ENCODE measurements around the gene APOLD1. TPM values are rescaled to one million over a fixed set of nuclear protein-coding genes. Genes with fewer than 3 reads are reported as not detected.

The APOLD1 gene
- polyA plus RNA-seq, 6 donors from 2014 or later: 0.51 to 2.0 (median 1.1) TPM; not detected in 1

DNA sequence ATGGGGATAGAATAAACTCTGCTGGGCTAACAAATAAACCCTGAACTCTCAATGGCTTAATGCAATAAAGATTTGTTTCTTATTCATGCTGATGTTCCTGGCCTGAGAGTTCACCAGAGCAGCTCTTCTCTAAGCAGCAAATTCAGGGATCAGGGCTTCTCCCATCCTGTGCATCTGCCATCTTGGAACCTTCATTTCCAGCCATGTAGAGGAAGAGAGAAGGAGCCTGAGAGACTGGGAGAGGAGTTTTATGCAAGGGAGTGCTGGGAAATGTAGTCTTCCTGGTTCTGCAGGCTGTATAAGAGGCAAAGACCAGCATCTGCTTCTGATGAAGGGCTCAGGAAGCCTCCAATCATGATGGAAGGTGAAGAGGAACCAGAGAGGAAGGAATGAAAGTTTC lies 20.6 kb upstream of the APOLD1 start:
- ATAC-seq (ENCODE audit: low read depth in 2 of 2): no peak
- DNase-seq: no peak
- Mint-ChIP-seq H3K27ac (peak overlapping the region in 1 of 6 donors; percentile 89), H3K36me3 (peaks cover 3 to 4% of the 10 kb centered on the region in 2 donors), H3K4me3 (no peak overlapping the region), H3K27me3 (no peaks in the 10 kb centered on the region), H3K9me3 (peaks cover 0 to 6% (median 3%) of the 10 kb centered on the region in 7 donors), H3K4me1 (peaks cover 0 to 3% (median 0%) of the 10 kb centered on the region in 3 donors)

DNA sequence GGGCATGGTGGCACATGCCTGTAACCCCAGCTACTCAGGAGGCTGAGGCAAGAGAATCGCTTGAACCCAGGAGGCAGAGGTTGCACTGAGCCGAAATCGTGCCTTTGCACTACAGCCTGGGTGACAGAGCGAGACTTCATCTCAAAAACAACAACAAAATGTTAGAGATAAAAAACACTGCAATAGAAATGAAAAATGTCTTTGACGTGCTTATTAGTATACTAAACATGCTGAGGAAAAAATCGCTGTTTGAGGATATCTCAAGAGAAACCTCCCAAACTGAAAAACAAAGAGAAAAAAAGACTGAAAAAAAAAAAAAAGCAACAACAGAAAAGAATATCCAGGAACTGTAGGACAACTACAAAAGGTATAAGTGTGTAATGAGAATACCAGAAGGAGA lies 15.2 kb upstream of the APOLD1 start:
- DNase-seq (no peak), ATAC-seq (ENCODE audit: low read depth in 2 of 2) (no peak)
- Mint-ChIP-seq H3K4me3 (no peak overlapping the region), H3K9me3 (peaks cover 0 to 34% (median 14%) of the 10 kb centered on the region in 7 donors), H3K4me1 (no peaks in the 10 kb centered on the region), H3K27me3 (no peaks in the 10 kb centered on the region), H3K27ac (no peak overlapping the region), H3K36me3 (peaks cover 10 to 13% of the 10 kb centered on the region in 2 donors)

DNA sequence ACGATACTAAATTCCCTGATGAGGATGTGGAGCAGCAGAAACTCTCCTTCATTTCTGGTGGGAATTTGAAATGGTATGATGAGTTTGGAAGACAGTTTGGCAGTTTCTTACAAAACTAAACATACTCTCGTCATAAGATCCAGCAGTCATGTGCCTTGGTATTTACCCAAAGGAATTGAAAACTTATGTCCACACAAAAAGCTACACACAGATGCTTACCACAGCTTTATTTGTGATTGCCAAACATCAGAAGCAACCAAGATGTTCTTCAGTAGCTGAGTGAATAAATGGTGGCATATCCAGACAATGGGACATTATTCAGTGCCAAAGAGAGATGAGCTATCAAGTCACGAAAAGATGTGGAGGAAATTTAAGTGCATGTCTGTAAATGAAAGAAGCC lies 10.7 kb upstream of the APOLD1 start:
- H3K4me1 Mint-ChIP-seq: no peaks in the 10 kb centered on the region
- ATAC-seq (ENCODE audit: low read depth in 2 of 2): no peak

DNA sequence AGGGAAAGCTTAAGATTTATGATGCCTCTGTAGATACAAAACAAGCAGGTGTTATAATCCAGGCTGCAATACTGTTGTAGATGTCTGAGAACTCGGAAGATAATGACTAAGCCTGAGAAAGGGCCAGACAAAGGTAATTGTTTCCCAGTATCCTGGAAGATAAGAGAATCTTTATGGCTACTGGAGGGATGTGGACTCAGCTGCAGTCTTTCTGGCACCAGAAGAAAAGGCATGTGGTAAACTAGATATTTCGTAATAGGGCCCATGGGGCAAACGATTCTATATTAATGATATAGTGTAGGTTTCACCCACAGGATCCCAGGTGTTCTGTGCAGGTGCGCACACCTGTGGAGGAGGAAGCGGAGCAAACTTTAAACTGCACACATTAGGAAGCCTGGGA lies 9.2 kb upstream of the APOLD1 start:
- DNase-seq (no peak), ATAC-seq (ENCODE audit: low read depth in 2 of 2) (no peak)
- peaks cover 0 to 16% (median 4%) of the 10 kb centered on the region in 7 donors for H3K9me3 Mint-ChIP-seq
- H3K4me3 Mint-ChIP-seq: no peak overlapping the region
- peaks cover 0 to 10% of the 10 kb centered on the region in 2 donors for H3K36me3 Mint-ChIP-seq
- no peaks in the 10 kb centered on the region for H3K27me3 Mint-ChIP-seq
- no peak overlapping the region for H3K27ac Mint-ChIP-seq
- no peaks in the 10 kb centered on the region for H3K4me1 Mint-ChIP-seq

More for the DNA sequence above, 10.7 kb upstream of the APOLD1 start:
- no peak overlapping the region for H3K27ac Mint-ChIP-seq
- H3K4me3 Mint-ChIP-seq: no peak overlapping the region
- DNase-seq: no peak
- peaks cover 0 to 31% (median 11%) of the 10 kb centered on the region in 7 donors for H3K9me3 Mint-ChIP-seq
- no peaks in the 10 kb centered on the region for H3K27me3 Mint-ChIP-seq
- H3K36me3 Mint-ChIP-seq: peaks cover 9 to 10% of the 10 kb centered on the region in 2 donors

DNA sequence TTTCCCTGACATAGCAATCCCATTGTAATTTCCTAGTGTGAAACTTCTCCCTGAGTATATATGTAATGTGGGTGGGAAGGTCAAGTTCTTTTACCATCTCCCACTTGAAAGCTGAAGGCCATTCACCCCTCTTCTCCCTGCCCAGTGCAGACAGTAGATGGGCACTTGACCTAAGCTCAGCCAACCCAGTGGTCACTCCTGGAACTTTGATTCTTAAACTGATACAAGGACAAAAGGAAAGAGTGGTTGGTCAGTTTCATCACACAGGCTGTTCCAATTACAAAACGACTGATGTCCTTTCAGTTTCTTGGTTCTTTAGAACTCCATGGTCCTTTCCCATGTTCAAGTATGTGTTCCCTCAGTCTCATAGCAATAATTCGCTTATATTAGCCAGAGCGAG lies 8.4 kb upstream of the APOLD1 start:
- peaks cover 0 to 13% (median 3%) of the 10 kb centered on the region in 7 donors for H3K9me3 Mint-ChIP-seq
- H3K27ac Mint-ChIP-seq: peak overlapping the region in 2 of 6 donors; percentile 24 to 35

DNA sequence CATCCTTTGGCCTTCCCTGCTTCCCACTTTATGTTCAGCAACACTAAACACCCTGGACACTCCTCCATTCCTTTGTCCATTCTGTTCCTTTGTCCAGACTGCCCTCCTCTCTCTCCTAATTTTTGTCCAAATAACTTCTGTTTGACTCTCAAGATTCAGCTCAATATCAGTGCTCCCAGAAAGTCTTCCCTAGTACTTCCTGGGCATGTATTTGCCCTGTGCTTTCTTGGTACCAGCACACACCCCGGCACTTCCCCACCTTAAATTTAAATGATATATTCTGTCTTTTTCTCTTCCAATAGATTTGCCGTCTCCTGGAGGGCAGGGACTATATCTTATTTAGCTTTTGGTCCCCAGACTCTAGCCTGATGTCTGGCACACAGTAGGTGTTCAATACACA lies 6.5 kb upstream of the APOLD1 start:
- no peaks in the 10 kb centered on the region for H3K36me3 Mint-ChIP-seq
- no peak overlapping the region for H3K4me3 Mint-ChIP-seq
- no peaks in the 10 kb centered on the region for H3K9me3 Mint-ChIP-seq
- H3K27ac Mint-ChIP-seq: no peak overlapping the region
- no peak for DNase-seq
- H3K27me3 Mint-ChIP-seq: no peaks in the 10 kb centered on the region
- no peaks in the 10 kb centered on the region for H3K4me1 Mint-ChIP-seq
- ATAC-seq (ENCODE audit: low read depth in 2 of 2): no peak

More for the DNA sequence above, 8.4 kb upstream of the APOLD1 start:
- H3K4me1 Mint-ChIP-seq: no peaks in the 10 kb centered on the region
- ATAC-seq (ENCODE audit: low read depth in 2 of 2): no peak
- no peak for DNase-seq
- H3K27me3 Mint-ChIP-seq: no peaks in the 10 kb centered on the region
- peaks cover 0 to 10% of the 10 kb centered on the region in 2 donors for H3K36me3 Mint-ChIP-seq
- no peak overlapping the region for H3K4me3 Mint-ChIP-seq

DNA sequence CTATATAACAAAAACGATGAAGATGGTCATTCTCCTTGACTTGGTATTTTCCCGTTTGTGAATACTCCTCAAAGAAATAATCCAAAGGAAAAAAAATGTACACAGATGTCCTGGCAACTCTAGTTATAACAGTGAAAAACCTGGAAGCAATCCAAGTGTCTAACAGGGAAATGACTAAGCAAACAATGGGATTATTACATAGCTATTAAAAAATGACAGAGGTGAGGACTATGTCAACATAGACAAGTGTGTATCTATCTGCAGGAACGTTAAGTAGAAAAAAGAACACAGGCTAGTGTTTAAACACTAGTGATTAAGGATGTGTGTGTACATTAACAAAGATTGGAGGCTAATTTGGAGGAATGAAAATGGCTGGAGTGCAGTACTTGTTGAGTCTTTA lies 5.9 kb upstream of the APOLD1 start:
- Mint-ChIP-seq H3K4me3 (no peak overlapping the region), H3K27ac (no peak overlapping the region)

DNA sequence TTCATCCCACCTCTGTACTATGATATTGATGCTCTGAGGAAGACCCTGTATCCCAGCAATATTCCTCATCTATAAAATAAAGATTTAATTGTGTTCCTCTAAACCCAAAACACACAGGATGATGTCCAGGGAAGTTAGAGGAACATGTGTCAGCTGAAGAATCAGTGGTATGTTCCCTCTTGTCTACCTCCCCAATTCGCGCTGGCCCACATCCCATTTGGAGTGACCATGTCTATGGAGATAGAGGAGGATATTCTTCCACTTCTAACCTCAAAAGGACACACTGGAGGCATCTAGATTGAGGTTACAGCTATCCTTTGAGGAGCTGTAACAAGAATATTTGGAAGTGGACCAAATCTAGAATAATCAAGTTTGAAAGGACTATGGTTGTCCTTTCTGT lies 1.3 kb upstream of the APOLD1 start:
- DNase-seq (no peak), ATAC-seq (ENCODE audit: low read depth in 2 of 2) (no peak)
- peak overlapping the region in 1 of 8 donors; percentile 86 for H3K4me3 Mint-ChIP-seq
- no peaks in the 10 kb centered on the region for H3K36me3 Mint-ChIP-seq
- no peaks in the 10 kb centered on the region for H3K27me3 Mint-ChIP-seq
- H3K9me3 Mint-ChIP-seq: no peaks in the 10 kb centered on the region
- no peak overlapping the region for H3K27ac Mint-ChIP-seq
- H3K4me1 Mint-ChIP-seq: peaks cover 0 to 20% (median 11%) of the 10 kb centered on the region in 3 donors

More for the DNA sequence above, 5.9 kb upstream of the APOLD1 start:
- DNase-seq (no peak), ATAC-seq (ENCODE audit: low read depth in 2 of 2) (no peak)
- no peaks in the 10 kb centered on the region for H3K27me3 Mint-ChIP-seq
- no peaks in the 10 kb centered on the region for H3K4me1 Mint-ChIP-seq
- H3K36me3 Mint-ChIP-seq: no peaks in the 10 kb centered on the region
- H3K9me3 Mint-ChIP-seq: no peaks in the 10 kb centered on the region

DNA sequence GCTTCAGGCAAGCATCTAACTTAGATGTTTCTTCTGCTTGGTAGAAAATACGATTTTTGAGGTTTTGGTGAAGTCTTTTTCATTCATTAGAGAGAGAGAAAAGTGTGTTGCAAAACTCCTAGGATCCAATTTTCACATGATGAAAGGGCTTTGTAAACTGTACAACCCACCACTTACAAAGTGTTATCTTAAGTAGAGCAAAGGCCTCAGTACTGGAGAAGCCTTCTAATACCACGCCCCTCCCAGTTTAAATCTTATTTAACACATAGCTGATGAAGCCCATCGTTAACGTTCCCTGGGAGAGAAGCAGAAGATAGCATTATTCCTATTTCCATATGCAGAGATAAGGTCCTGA lies 869 bp downstream of the APOLD1 start:
- Mint-ChIP-seq H3K9me3 (no peaks in the 10 kb centered on the region), H3K27ac (peak overlapping the region in 4 of 6 donors; percentile 9 to 76 (median 50)), H3K4me1 (peaks cover 0 to 21% (median 11%) of the 10 kb centered on the region in 3 donors), H3K36me3 (no peaks in the 10 kb centered on the region), H3K4me3 (peak overlapping the region; percentile 78 to 92 (median 88)), H3K27me3 (no peaks in the 10 kb centered on the region)
- DNase-seq: no peak
- ATAC-seq (ENCODE audit: low read depth in 2 of 2): peak; percentile 3 to 11

DNA sequence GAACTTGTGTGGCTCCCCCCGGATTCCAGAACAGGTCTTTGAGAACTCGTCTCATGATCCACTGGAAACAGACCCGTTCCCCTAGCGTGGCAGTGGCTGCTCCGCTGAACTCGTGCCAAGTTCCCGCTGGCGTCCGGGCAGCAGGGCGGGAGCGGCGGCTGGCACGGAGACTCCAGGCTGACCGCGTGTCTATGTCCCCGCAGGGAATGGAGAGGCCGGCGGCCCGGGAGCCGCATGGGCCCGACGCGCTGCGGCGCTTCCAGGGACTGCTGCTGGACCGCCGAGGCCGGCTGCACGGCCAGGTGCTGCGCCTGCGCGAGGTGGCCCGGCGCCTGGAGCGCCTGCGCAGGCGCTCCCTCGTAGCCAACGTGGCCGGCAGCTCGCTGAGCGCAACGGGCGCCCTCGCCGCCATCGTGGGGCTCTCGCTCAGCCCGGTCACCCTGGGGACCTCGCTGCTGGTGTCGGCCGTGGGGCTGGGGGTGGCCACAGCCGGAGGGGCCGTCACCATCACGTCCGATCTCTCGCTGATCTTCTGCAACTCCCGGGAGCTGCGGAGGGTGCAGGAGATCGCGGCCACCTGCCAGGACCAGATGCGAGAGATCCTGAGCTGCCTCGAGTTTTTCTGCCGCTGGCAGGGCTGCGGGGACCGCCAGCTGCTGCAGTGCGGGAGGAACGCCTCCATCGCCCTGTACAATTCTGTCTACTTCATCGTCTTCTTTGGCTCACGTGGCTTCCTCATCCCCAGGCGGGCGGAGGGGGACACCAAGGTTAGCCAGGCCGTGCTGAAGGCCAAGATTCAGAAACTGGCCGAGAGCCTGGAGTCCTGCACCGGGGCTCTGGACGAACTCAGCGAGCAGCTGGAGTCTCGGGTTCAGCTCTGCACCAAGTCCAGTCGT lies 1.5 kb downstream of the APOLD1 start:
- Mint-ChIP-seq H3K9me3 (no peaks in the 10 kb centered on the region), H3K4me1 (peaks cover 0 to 21% (median 11%) of the 10 kb centered on the region in 3 donors), H3K27ac (peak overlapping the region in 5 of 6 donors; percentile 9 to 94 (median 93)), H3K27me3 (no peaks in the 10 kb centered on the region), H3K4me3 (peak overlapping the region; percentile 86 to 94 (median 88)), H3K36me3 (no peaks in the 10 kb centered on the region)
- peak; percentile 83 for ATAC-seq (ENCODE audit: low read depth in 2 of 2)
- peak; percentile 70 for DNase-seq

DNA sequence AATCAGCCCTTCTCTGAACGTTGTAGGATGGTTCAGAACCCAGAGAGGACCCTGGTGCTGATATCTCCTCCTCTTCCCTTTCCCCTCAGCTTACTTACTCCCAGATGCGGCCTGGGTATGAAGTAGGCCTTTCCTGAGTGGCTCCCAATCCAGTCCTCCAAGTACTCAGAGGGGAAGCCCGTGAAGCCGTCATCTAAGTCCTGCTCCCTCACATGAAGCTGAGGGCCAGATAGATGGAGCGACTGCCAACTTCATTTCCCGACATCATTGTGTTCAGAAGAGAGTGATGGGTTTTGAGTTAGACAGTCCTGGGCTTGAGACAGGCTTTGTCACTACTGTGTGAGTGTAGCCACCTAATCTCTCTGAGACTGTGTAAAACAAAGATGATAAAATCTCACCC lies 2.7 kb downstream of the APOLD1 start:
- no peaks in the 10 kb centered on the region for H3K9me3 Mint-ChIP-seq

DNA sequence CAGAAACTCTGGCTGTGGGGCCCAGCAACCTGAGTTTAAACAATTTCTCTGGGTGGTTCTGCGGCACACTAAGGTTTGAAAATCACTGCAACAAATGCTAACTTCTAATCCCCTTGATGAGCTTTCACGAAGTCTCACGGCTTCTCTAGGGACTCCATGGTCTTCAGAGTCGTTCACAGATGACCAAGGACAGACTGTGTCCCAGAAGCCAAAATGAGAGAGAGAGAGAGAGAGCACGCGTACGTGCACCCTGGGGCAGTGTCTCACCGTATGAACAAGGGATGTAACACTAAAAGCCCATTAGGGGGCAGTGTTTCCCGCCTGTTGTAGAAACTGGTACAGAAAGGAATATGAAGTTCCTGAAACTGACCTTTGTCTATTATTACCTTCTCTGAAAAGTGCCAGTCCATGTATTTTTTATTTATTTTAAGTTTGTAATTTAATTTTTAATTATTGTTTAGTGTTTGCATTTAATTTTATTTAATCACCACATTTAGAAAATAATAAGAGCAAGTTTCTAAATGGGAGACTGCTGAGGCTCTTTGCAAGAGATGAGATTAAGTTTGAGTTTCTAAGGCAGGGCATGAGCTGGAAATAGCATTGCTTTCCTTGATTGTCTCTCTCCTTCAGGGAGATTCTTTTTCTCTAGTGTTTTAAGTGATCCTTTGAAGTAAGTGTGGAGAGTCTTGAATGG lies 3.4 kb downstream of the APOLD1 start:
- no peaks in the 10 kb centered on the region for H3K9me3 Mint-ChIP-seq
- peak; percentile 67 for DNase-seq

More for the DNA sequence above, 2.7 kb downstream of the APOLD1 start:
- Mint-ChIP-seq H3K4me1 (peaks cover 0 to 21% (median 11%) of the 10 kb centered on the region in 3 donors), H3K27me3 (no peaks in the 10 kb centered on the region), H3K27ac (peak overlapping the region in 4 of 6 donors; percentile 24 to 90 (median 83)), H3K36me3 (no peaks in the 10 kb centered on the region), H3K4me3 (peak overlapping the region in 7 of 8 donors; percentile 83 to 94 (median 88))
- ATAC-seq (ENCODE audit: low read depth in 2 of 2) (no peak), DNase-seq (no peak)

DNA sequence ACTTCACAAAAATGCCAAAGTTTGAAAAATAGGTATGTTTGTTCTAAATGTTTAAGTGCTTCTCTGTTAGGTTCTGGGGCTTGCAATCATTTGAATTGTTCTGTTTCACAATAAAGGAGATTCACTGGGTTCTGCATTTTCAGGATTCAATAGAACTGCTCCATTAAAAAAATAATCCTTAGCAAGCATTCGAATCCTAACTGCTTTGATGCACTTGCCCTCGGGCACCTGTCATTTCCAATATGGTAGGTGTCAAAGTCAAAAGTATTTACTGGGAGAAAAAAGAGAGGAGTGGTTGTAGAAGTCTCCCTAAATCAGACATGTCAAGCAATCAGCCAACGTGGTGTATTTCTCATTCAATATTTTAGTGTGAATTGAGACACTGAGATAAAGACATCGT lies 5.5 kb downstream of the APOLD1 start:
- no peak overlapping the region for H3K4me3 Mint-ChIP-seq
- peaks cover 0 to 21% (median 11%) of the 10 kb centered on the region in 3 donors for H3K4me1 Mint-ChIP-seq

More for the DNA sequence above, 3.4 kb downstream of the APOLD1 start:
- Mint-ChIP-seq H3K27ac (peak overlapping the region; percentile 47 to 96 (median 86)), H3K4me1 (peaks cover 0 to 21% (median 11%) of the 10 kb centered on the region in 3 donors), H3K4me3 (peak overlapping the region; percentile 65 to 94 (median 87)), H3K27me3 (no peaks in the 10 kb centered on the region), H3K36me3 (no peaks in the 10 kb centered on the region)
- peak; percentile 75 to 77 for ATAC-seq (ENCODE audit: low read depth in 2 of 2)

More for the DNA sequence above, 5.5 kb downstream of the APOLD1 start:
- no peak for DNase-seq
- no peaks in the 10 kb centered on the region for H3K9me3 Mint-ChIP-seq
- H3K27ac Mint-ChIP-seq: no peak overlapping the region
- H3K27me3 Mint-ChIP-seq: no peaks in the 10 kb centered on the region
- no peak for ATAC-seq (ENCODE audit: low read depth in 2 of 2)
- H3K36me3 Mint-ChIP-seq: no peaks in the 10 kb centered on the region
